ENCODE data around the gene DGKG.

GRCh38 chr3:186207515-186207914 lies 154.5 kb downstream of the DGKG start:
- no peak for TF ChIP-seq POLR2A (IDR thresholded peaks at IDR 0.05; ENCODE audit: low read length)
- TF ChIP-seq GATA1 (IDR thresholded peaks at IDR 0.05; ENCODE audit: low read depth, low read length), result no peak
